Amniotic epithelial cell (primary cell): ENCODE measurements around the gene CYB5RL.
"Not testable (repeated sequence)": the region's sequence is repeated elsewhere in the genome, so short reads cannot be mapped to it uniquely, and the experiment has no call there.

Experiments used
- DNase-seq: peaks from one replicate; pipeline ENCODE4 v3.0.0-alpha.2; 2010; ENCODE audit warnings: low read depth

The CYB5RL gene, protein sequence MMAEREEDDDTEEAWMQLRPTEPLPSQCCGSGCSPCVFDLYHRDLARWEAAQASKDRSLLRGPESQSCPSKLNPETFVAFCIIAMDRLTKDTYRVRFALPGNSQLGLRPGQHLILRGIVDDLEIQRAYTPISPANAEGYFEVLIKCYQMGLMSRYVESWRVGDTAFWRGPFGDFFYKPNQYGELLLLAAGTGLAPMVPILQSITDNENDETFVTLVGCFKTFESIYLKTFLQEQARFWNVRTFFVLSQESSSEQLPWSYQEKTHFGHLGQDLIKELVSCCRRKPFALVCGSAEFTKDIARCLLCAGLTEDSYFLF

DNA sequence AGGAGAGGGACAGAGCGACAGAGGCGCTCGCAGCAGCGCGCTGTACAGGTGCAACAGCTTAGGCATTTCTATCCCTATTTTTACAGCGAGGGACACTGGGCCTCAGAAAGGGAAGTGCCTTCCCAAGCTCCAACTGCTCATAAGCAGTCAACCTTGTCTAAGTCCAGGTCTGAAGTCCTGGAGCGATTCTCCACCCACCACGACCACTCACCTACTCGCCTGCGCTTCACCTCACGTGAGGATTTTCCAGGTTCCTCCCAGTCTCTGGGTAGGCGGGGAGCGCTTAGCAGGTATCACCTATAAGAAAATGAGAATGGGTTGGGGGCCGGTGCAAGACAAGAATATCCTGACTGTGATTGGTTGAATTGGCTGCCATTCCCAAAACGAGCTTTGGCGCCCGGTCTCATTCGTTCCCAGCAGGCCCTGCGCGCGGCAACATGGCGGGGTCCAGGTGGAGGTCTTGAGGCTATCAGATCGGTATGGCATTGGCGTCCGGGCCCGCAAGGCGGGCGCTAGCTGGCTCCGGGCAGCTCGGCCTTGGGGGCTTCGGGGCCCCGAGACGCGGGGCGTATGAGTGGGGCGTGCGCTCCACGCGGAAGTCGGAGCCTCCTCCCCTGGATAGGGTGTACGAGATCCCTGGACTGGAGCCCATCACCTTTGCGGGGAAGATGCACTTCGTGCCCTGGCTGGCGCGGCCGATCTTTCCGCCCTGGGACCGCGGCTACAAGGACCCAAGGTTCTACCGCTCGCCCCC, at the start of gene CYB5RL, which contains the start of gene MRPL37:
Gene CYB5RL (minus strand): TSS at position 266 of the 754 bp plus-strand sequence. CDS start 4,414 bp downstream, outside the sequence.
Gene MRPL37 (plus strand): TSS at position 403 of the 754 bp plus-strand sequence. CDS start 77 bp downstream, at position 480.
- peak; percentile 97 for DNase-seq

DNA sequence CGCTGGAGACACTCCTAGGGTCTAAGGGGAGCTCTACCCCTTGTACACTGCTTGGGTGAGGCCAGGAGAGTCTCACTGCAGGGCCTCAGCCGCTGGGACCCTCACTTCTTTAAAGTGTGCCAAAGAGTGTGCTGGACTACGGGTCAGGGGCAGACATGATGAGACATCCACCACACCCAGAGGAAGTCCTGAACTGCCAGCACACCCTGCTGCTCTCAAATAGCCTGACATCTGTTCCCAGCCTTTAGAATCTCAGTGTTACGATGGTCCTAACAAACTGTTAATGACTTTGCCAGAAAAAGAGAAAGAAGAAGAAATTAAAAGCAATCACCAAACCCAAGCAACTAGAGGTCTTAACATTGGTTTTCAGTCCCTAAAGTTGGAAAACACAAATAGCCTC, 49.1 kb upstream of the CYB5RL start:
- no peak for DNase-seq

DNA sequence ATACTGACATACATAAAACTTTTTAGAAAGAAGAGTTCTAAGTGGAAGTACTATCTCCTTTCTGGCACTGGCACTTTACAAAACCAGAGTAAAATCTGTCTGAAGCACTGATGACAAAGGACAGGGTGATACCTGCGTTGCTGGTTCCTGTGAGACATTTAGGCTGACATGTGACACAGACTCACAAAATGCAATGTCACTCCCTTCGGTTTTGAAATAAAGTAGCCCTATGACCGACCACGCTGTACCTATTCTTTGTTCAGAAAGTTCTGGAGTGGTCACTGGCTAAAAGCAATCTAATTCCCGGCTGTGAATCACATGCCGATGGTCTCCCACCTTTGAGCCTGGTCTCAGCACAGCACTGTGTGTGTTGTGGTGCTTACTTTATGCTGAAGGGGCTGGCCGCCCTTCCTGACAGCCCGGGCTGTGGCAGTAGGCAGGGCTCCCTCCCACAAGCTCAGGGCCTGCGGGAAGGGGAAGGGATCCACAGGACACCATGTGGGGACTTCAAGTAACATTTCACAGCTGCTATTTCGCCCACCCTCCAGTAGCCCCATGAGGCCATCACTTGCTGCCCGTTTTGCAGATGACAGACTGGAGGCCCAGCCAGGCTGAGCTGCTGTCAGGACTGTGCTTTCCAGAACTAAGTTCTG, 48.2 kb upstream of the CYB5RL start:
- no peak for DNase-seq

DNA sequence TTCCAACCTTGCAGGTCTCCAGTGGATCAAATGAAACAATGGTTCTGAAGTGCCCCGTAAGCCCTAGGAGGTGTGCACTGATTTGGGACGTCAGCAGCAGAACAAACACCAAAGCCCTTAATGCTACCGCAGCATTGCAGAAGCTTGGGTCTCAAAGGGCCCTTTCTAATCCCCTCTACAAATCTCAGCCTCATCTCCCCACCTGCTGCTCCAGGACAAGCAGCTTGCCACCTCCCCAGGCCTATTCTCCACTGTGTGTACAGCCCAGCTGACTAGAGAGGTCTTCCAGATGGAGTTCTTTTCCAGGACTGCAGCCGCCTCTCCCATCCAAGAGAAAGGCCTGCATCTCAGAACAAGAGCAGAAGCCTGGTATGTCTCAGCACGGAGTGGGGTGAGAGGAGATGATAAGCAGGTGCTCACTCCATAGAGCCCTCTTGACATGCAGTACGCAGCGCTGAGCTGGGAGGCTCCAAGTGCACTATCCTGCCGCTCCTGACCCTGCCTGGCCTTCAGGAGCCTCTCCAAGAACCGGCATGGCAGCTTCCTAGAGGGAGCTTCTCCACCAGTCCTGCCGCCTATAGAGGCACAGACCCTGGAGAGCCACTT, 46.4 kb upstream of the CYB5RL start:
- DNase-seq = no peak

DNA sequence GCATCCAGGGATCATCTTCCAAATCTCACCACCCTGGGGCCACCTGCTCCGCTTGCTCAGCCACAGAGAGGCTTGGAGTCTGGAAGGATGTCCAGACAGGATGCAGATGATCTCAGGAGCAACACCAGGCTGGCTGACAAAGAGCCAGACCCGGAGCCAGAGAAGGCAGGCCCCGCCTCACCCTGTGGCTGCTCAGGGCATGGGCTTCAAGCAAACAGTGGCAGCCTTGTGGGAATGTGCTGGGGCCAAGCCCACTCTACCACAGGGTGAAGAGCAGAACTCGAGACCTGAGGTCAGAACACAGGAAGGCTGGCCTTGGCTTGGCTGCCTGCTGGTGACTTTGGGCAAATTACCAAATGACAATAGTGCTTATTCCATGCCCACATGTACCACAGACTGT, 45.7 kb upstream of the CYB5RL start:
- no peak for DNase-seq

DNA sequence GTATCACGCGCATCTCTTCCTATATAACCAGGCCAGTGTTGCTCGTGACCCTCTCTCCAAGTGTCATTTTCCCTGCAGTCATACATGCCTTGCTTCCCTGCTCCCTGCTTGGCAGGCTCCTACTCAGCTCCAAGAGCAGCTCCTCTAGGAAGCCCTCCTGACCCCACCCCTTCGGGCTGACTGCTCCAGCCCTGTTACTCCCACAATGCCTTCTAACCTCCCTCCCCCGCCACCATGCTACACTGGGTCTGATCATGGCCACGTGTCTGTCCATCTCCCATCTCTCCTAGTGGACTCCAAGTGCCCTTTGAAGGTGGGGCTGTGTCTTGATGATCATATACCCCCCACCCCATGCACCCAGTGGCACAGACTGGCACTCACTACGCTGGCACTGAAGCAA, 44.8 kb upstream of the CYB5RL start:
- DNase-seq = no peak

DNA sequence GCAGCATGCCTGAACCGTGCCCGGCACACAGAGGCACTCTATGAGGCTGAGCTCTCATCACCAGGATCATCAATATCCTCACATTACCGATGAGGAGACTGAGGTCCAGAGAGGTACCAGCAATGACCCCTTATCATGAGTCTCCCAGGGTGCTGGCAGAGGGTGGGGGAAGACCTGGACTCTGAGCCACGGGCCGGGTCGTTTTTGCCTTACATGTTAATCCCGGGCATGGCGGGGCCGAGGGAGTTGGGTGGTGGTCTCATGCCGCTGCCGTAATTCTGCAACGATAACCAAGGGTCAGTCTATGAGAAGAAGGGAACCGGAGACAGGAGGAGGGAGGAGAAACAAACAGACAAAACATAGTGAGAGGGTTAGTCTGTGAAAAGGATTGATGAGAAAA, 43.2 kb upstream of the CYB5RL start:
- no peak for DNase-seq

DNA sequence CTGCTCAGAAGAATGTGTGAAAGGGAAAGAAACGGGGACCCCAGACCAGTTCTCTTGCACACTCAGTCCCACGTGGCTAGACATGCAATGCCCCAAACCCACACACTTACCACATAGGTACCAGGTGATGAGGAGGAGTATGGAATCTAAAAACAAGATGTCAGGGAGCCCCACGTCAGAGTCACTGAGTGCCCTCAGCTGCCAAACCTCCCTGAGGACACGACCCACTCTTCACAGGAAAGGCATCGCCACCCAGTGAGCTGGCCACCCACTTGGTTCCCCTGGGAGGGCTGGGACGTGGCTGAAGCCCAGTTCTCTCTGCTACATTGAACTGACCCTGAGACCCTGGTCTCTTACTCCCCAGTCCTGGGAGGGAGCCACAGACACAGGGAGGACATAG, 41.5 kb upstream of the CYB5RL start:
- DNase-seq = no peak

DNA sequence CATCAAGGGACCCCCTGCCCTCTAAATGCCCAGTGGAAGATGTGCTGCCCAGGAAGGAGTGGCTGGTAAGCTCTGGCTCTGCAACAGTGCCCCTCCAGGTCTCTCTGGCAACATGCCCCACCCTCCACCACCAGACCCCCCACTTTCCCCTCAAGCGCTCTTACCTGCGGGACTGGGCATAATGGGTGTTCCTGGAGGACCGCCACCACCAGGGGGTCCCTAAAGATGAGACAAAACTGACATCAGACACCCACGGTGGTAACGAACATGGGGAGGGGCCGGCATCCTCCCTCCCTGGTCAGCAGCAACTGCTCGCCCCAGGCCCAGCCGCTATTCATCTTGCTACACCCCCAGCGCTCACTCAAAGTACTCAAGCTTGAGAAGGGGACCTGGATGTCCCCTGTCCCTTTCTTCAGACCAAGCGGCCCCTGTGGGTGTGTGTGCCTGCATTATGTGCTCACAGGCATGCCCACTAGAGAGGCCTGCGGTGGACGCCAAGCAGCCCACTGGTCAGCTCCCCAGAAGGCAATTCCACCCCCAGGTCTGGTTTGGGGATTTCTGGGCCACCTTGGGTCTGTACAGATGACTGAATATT, 41.0 kb upstream of the CYB5RL start:
- DNase-seq = no peak

DNA sequence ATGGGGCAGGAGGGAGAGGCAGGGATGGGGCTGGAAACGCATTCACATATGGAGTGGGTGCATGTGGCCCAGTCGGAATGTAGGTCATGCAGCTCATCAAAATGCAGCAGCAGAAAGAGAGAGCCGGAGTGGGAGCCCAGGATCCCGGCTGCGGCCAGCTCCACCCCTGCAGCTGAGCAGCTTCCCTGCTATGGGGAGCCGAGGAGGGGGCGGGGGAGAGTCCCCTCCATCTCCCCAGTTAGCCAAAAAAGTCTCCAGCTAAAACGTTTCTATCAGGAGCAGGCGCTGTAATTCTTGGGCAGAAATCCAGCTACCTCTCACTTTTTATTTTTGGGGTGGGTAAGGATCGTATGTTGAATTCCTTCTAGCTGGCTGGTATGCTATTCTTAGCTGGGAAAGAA, 39.8 kb upstream of the CYB5RL start:
- DNase-seq = no peak

DNA sequence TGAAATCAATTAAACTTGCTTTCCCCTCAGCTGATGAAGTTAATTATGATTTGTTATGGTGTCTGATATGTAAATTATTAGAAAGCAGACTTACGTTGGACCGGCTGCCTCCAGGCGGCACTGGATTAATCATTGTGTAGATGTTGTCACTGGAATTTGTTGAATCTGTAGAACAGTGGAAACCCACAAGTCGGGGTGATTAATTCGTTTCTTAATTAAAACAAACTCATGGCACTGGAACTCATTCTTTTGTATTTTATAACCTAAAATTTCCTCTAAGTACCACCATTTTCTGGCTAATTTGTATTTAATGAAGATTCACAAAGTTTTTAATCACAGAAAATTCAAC, 39.2 kb upstream of the CYB5RL start:
- DNase-seq = no peak

DNA sequence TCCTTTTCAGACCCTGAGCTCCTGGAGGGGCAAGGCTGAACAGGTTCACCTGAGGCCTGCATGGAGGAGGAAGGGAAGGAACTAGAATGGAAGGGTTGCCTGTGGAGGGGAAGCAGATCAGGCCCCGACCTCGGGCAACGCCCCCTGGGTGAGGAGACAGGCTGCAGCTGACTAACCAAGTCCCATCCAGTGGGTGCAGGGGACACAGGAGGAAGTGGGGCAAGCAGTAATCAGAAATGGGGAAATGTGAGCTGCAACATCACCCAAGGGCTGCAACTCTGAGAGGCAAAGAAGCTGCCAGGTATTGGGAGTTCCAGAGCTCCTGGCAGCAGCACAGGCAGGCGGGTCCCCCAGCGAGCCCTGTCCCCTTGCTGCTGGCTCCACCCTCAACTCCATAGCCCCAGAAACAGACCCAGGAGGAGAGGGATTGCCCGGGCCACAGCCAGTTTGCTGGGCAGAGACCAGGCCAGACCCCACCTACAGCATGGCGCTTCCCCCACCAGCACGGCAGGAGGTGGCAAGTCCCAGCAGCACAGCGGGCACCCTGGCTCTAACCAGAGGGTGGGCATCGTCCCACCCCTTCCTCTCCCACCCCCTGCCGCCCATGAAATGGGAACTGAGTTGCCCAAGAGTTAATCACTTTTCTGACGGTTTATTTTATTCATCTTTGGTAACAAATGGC, 38.7 kb upstream of the CYB5RL start:
- no peak for DNase-seq

DNA sequence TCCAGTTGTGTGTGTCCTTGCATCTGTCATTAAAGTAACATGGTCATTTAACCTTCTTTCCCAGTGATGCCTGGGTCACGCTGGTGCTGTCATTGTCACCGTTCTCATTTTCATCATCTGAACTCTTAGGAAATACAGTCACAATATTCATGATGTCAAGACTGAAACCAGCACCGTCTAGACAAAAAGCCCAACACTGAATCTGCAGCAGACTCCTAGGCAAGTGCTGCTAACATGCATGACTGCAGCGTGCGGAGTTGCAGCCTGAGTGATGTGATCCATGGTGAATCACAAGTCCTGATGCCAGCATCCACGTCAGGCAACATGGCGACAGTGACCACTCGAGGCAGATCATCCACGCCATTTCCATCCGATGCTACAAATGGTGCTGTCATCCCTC, 37.8 kb upstream of the CYB5RL start:
- no peak for DNase-seq

DNA sequence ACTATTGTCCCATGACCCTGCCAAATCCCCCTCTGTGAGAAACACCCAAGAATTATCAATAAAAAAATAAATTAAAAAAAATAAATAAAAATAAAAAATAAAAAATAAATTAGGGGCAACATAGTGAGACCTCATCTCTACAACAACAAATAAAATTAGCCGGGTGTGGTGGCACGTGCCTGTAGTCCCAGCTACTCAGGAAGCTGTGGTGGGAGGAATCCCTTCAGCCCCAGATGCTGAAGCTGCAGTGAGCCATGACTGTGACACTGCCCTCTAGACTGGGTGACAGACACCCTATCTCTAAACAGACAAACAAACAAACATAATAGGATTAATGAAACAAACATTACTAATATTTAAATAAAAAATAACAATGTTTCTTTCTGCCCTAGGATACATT, 34.5 kb upstream of the CYB5RL start:
- DNase-seq = no peak

DNA sequence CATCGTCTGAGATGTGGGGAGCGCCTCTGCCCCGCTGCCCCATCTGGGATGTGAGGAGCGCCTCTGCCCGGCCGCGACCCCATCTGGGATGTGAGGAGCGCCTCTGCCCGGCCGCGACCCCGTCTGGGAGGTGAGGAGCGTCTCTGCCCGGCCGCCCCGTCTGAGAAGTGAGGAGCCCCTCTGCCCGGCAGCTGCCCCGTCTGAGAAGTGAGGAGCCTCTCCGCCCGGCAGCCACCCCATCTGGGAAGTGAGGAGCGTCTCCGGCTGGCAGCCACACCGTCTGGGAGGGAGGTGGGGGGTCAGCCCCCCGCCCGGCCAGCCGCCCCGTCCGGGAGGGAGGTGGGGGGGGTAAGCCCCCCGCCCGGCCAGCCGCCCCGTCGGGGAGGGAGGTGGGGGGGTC, 33.4 kb upstream of the CYB5RL start:
- not testable (repeated sequence) for DNase-seq

DNA sequence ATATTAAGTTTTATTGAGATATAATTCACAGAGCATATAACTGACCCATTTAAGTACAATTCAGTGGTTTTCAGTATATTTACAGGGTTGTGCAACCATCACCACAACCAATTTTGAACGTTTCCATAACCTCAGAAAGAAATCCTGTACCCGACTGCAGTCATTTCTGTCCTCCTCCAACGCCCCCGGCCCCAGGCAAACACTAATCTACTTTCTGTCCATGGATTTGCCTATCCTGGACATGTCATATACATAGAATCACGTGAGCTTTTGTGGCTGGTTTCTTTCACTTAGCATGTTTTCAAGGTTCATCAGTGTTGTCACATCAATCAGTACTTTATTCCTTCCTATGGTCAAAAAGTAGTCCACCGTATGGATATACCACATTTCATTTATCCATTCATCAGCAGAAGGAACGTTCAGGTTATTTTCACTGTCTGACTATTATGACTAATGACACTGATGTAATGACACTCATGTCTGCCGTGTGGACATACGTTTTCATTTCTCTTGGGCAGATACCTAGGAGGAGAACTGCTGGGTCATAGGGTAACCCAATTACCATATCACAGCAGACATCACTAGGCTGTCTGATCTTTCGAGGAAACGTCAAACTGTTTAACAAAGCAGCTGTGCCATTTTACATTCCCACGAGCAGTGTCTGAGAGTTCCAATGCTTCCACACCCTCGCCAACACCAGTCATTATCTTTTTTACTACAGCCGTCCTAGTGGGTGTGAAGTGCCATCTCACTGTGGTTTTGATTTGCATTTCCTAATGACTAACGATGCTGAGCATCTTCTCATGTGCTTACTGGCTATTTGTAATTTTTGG, 30.9 kb upstream of the CYB5RL start:
- DNase-seq = no peak

DNA sequence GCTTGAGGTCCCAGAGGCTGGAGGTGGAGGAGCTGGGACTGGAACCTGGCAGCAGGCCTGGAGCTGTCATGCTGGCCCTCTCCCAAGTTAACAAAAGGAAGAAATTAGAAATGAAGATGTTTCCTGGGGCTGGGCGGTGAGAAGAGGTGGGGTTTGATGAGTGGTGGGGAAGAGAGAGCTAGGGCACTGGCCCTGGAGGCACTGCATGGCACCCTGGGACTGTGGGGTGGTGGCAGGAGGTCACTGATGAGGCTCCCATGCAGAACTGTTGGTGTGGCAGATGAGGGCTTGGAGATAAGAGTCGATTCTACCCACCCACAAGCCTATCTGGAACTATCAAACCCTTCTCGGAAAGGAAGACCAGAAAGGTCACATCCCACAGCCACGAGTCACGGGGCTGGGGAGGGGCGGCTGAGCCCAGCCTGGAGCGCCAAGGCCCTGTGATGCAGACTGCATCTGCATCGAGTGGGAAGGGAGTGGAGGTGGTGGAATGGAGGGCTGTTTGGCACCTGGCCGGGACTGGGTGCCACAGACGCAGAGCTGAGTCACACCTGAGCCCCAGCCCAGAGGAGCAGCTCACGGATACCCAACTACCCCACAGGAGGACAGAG, 29.6 kb upstream of the CYB5RL start:
- no peak for DNase-seq

DNA sequence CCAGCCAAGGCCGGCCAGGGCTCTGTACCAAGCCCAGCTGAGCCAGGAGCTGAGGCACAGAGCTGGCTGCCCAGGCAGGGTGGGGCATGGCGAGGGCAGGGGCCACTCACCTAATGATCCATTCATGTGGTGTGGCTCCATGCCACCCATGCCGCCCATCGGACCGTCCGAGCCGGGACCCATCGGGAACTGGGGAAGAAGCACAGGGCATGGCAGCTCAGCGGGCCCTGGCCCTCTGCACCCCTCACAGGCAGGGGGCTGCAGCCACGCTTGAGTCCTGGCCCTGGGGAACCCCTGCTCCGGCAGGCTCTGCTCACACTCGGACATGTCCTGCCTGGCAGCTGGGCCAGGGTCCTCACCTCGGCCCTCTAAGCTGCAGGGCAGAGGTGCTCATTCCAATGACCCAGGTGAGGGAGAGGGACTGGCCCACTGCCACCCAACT, 28.8 kb upstream of the CYB5RL start:
- no peak for DNase-seq

DNA sequence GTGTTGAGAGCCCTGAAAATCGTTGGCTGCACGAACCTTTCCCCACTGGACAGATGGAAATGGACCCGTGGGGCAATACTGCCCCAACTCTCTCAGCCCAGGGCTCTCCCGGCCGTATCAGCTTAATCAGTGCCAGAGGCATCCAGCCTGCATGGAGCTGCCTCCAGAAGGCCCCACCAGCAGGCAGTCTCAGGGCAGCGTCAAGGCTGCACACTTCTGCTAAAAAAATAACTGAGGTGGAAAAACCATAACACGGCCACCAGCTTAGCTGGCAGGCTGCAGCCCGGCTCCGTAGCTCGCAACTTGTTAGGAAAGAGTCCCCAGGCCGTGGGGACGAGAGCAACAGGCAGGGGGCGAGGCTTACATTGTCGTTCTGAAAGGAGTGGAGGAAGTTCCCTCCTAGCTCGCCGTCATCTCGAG, 28.1 kb upstream of the CYB5RL start:
- DNase-seq = no peak

DNA sequence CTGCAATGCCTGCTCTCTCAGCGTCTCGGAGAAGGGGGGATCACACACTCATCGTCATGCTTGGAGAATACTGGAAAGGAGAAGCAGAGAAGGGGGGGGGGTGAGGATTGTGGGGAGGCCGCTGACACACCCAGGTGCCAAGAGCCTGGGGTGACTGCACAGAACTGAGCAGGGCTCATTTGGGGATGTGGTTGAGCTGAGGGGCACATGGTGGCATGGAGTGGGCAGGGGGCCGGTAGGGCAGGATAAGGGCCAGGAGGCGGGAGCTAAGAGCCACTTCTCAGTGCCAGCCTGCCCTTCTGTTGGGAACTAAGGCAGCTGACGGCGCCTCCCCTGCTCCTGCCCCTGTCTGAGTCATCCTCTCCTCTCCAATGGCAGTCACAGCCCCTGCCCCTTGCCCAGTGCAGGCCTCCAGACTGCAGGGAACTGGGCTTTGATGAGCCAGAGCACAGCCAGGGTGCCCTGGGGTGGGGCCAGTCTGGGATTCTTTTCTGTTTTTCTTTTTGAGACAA, 27.3 kb upstream of the CYB5RL start:
- peak; percentile 66 for DNase-seq
